B cell (primary cell): ENCODE measurements around the gene RMI2. TPM values are rescaled to one million over a fixed set of nuclear protein-coding genes. Genes with fewer than 3 reads are reported as not detected.

Experiments
- ATAC-seq: fragments of 200-7000 bp; cut with Tn5 transposase; one replicate; pipeline ENCODE4 v1.10.0; 2021; ENCODE audit warnings: low read depth, mild to moderate bottlenecking, moderate number of reproducible peaks, moderate library complexity
- CTCF ChIA-PET: fragments of 350-600 bp; sonication (Branson Sonifier 250); formaldehyde crosslinking; loops from one replicate; lab custom pipeline; 2021; ENCODE audit warnings: antibody characterized with exemption, inconsistent platforms; lab: Charles Lee
- POLR2A ChIA-PET: fragments of 350-600 bp; sonication (Branson Sonifier 250); formaldehyde crosslinking; loops from one replicate; lab custom pipeline; 2021; ENCODE audit warnings: antibody characterized with exemption; lab: Charles Lee
- DNase-seq: peaks from one replicate; pipeline ENCODE4 v3.0.0; 2013
- H2AFZ ChIP-seq: 2 replicates; pipeline ENCODE4 v1.6.1; 2012; ENCODE audit warnings: mild to moderate bottlenecking, low read depth, low read length; ENCODE audit not compliant: insufficient read depth, poor library complexity, severe bottlenecking
- H3K27ac ChIP-seq, 2 donors: 1 replicate in 1 of 2; 2 replicates in 1 of 2; pipeline ENCODE4 v1.5.1; 2012 to 2013; ENCODE audit warnings: low read length in 2 of 2, mild to moderate bottlenecking in 2 of 2, moderate library complexity in 1 of 2
- H3K27me3 ChIP-seq, 4 experiments: fragments of 200-600 bp in 1 of 4; sonication (generic) in 1 of 4; replicated peaks in 1 of 4; 1 replicate in 2 of 4; 2 replicates in 2 of 4; pipeline versions ENCODE4 v1.6.1 to v1.7.0; 2013 to 2016; ENCODE audit warnings: low read length in 3 of 4, mild to moderate bottlenecking in 2 of 4, mixed read lengths in 1 of 4, moderate library complexity in 1 of 4; ENCODE audit not compliant: insufficient read depth in 4 of 4, control insufficient read depth in 3 of 4; ENCODE audit errors: control extremely low read depth in 1 of 4
- H3K36me3 ChIP-seq, 2 experiments: replicated peaks in 1 of 2; 1 replicate in 1 of 2; 2 replicates in 1 of 2; pipeline versions ENCODE4 v1.6.1 to v1.7.1; 2013; ENCODE audit warnings: low read length in 1 of 2; ENCODE audit not compliant: insufficient read depth in 2 of 2, control insufficient read depth in 1 of 2; ENCODE audit errors: control extremely low read depth in 1 of 2, extremely low read depth in 1 of 2
- H3K4me1 ChIP-seq, 2 donors: fragments of 200-600 bp in 1 of 2; sonication (generic) in 1 of 2; 1 replicate in 1 of 2; 2 replicates in 1 of 2; pipeline versions ENCODE4 v1.5.1 to v1.6.1; 2013 to 2017; ENCODE audit warnings: low read length in 2 of 2; ENCODE audit not compliant: control insufficient read depth in 2 of 2, insufficient read depth in 2 of 2
- H3K4me2 ChIP-seq: replicated peaks from 2 replicates; pipeline ENCODE3; 2012; ENCODE audit warnings: mild to moderate bottlenecking, low read depth, low read length; ENCODE audit not compliant: poor library complexity, severe bottlenecking
- H3K4me3 ChIP-seq, 5 experiments: fragments of 200-600 bp in 1 of 5; sonication (generic) in 1 of 5; 1 replicate in 3 of 5; 2 replicates in 2 of 5; pipeline versions ENCODE4 v1.5.1 to v1.7.0; 2011 to 2016; ENCODE audit warnings: low read length in 4 of 5, mild to moderate bottlenecking in 4 of 5, low read depth in 2 of 5, control low read depth in 1 of 5, moderate library complexity in 1 of 5; ENCODE audit not compliant: insufficient read depth in 1 of 5; ENCODE audit errors: control extremely low read depth in 1 of 5, extremely low read depth in 1 of 5
- H3K79me2 ChIP-seq: fragments of 200-600 bp; sonication (generic); one replicate; pipeline ENCODE4 v1.6.0; 2016; ENCODE audit warnings: low read length; ENCODE audit not compliant: control insufficient read depth, insufficient read depth
- H3K9ac ChIP-seq: fragments of 200-600 bp; sonication (generic); 2 replicates; pipeline ENCODE4 v1.6.1; 2017; ENCODE audit warnings: mild to moderate bottlenecking, low read length, moderate library complexity
- H3K9me3 ChIP-seq, 3 donors: one replicate each; pipeline versions ENCODE4 v1.6.1 to v1.7.1; 2013; ENCODE audit warnings: low read length in 2 of 3; ENCODE audit not compliant: control insufficient read depth in 2 of 3, insufficient read depth in 1 of 3; ENCODE audit errors: control extremely low read depth in 1 of 3
- H4K20me1 ChIP-seq: 2 replicates; pipeline ENCODE4 v1.6.0; 2012; ENCODE audit warnings: mild to moderate bottlenecking, low read length; ENCODE audit not compliant: insufficient read depth, control insufficient read depth, poor library complexity, severe bottlenecking
- H3K27ac Mint-ChIP-seq: one replicate; pipeline ENCODE4 v1.8.0; 2021; ENCODE audit warnings: mixed read lengths
- H3K27me3 Mint-ChIP-seq: one replicate; pipeline ENCODE4 v1.8.0; 2021; ENCODE audit warnings: mixed read lengths
- H3K4me1 Mint-ChIP-seq: one replicate; pipeline ENCODE4 v1.8.0; 2021; ENCODE audit warnings: mixed read lengths
- H3K4me3 Mint-ChIP-seq: one replicate; pipeline ENCODE4 v1.8.0; 2021; ENCODE audit warnings: mixed read lengths
- H3K9me3 Mint-ChIP-seq: one replicate; pipeline ENCODE4 v1.8.0; 2022; ENCODE audit warnings: mixed read lengths; ENCODE audit not compliant: insufficient read depth
- CTCF ChIP-seq: fragments of 200-600 bp; IDR thresholded peaks from one replicate; pipeline ENCODE4 v1.8.0; 2022; ENCODE audit warnings: antibody characterized with exemption, mild to moderate bottlenecking
- EZH2 ChIP-seq: IDR thresholded peaks from 2 replicates; pipeline ENCODE4 v1.6.1; 2012; ENCODE audit warnings: borderline replicate concordance, low read depth, mild to moderate bottlenecking, moderate library complexity, low read length; ENCODE audit not compliant: insufficient read depth, poor library complexity, severe bottlenecking
- WGBS: methylation state at CpG from one replicate; pipeline ENCODE4 v1.1.5; 2013; ENCODE audit warnings: missing lambda C conversion rate; ENCODE audit not compliant: insufficient coverage; 5-methylcytosine and 5-hydroxymethylcytosine counted together
- intact Hi-C: fragments of 100-400 bp; cut with micrococcal nuclease; formaldehyde crosslinking; loops from one replicate; pipeline ENCODE4 v1.10.0; 2022
- polyA plus RNA-seq: library from polyadenylated mRNA; depleted of rRNA; stranded (reverse); fragments of >200 nt; gene quantifications from 2 replicates; pipeline ENCODE4 v1.2.3, GENCODE V29; 2012
- total RNA-seq, 2 donors: library from RNA; stranded (reverse); fragments of 120-200 nt in 1 of 2; gene quantifications; 1 replicate in 1 of 2; 2 replicates in 1 of 2; pipeline versions ENCODE4 v1.2.3 to v1.2.4, GENCODE V29; 2013 to 2022

Gene RMI2
- total and polyA plus RNA-seq, 2 donors (not counting 1 experiment from before 2014, with no cell fraction given) = 2.3 to 27.0 TPM

- Mint-ChIP-seq H3K27ac (peak overlapping the region; percentile 26), H3K27me3 (no peaks in the 10 kb centered on the region)
- POLR2A ChIA-PET = interaction anchor here (0.5 to 0.7 kb wide), 4 partner anchors 18 to 343 kb away, joined by 3 to 4 read pairs (median 3); partner anchors contain the start of gene PRM2
Measured at GRCh38 chr16:11372073-11372828, 27.0 kb downstream of the RMI2 start.

More at GRCh38 chr16:11372073-11372828, 27.0 kb downstream of the RMI2 start:
- peaks cover 23 to 26% of the 10 kb centered on the region in 2 donors for H3K4me1 ChIP-seq
- peak; percentile 2 for TF ChIP-seq CTCF
- no peak for TF ChIP-seq EZH2
- no peaks in the 10 kb centered on the region for H3K9me3 Mint-ChIP-seq
- no peaks in the 10 kb centered on the region for H3K9me3 ChIP-seq
- ATAC-seq (no peak), DNase-seq (no peak)
- H3K27me3 ChIP-seq = no peaks in the 10 kb centered on the region
- WGBS = 96% methylated on average over 10 of the region's 10 CpGs
- no peak overlapping the region for H2AFZ ChIP-seq
- H4K20me1 ChIP-seq = peaks cover 4% of the 10 kb centered on the region
- H3K36me3 ChIP-seq = no peaks in the 10 kb centered on the region
- H3K4me3 ChIP-seq = no peak overlapping the region
- H3K79me2 ChIP-seq = no peaks in the 10 kb centered on the region
- intact Hi-C loops = no loop called here
- H3K4me2 ChIP-seq = no peak overlapping the region
- peak overlapping the region; percentile 14 for H3K4me3 Mint-ChIP-seq
- no peak overlapping the region for H3K27ac ChIP-seq
- H3K4me1 Mint-ChIP-seq = peaks cover 29% of the 10 kb centered on the region
- CTCF ChIA-PET = interaction anchor here (0.6 to 4.3 kb wide), 17 partner anchors 9 to 444 kb away, joined by 3 to 42 read pairs (median 5); partner anchors contain the start of gene SOCS1
- no peak overlapping the region for H3K9ac ChIP-seq
